PC-9 (cell line): ENCODE results near the gene SNU13.

Source experiments
- EZH2 ChIP-seq: fragments of 200-600 bp; sonication (generic); IDR thresholded peaks from 2 replicates; pipeline ENCODE4 v1.8.0; 2017; ENCODE audit warnings: antibody characterized with exemption, low read depth
- TF ChIP-seq, protein P1 (sequence below): fragments of 200-600 bp; sonication (generic); conservative IDR thresholded peaks from 2 replicates; pipeline ENCODE4 v1.6.1; 2017; ENCODE audit warnings: mixed run types, antibody characterized with exemption, mild to moderate bottlenecking, moderate library complexity

DNA sequence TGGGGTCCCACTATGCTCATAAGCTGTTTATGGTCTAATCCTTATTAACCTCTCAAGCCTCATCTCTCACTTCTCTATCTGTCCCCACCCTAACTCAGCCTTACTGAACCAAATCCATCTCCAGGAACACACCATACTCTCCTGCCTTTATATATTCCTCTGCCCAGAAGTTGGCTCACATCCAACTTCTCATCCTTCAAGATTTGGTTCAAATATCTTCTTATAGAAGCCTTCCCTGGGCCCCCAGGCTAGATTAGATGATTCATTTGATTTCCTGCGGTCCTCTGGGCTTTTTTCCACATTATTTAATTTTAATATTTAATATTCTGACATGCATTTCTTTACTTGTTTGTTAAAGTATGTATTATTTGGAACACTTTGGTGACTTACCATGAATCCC, 33.8 kb upstream of the SNU13 start:
- TF ChIP-seq, protein P1, sequence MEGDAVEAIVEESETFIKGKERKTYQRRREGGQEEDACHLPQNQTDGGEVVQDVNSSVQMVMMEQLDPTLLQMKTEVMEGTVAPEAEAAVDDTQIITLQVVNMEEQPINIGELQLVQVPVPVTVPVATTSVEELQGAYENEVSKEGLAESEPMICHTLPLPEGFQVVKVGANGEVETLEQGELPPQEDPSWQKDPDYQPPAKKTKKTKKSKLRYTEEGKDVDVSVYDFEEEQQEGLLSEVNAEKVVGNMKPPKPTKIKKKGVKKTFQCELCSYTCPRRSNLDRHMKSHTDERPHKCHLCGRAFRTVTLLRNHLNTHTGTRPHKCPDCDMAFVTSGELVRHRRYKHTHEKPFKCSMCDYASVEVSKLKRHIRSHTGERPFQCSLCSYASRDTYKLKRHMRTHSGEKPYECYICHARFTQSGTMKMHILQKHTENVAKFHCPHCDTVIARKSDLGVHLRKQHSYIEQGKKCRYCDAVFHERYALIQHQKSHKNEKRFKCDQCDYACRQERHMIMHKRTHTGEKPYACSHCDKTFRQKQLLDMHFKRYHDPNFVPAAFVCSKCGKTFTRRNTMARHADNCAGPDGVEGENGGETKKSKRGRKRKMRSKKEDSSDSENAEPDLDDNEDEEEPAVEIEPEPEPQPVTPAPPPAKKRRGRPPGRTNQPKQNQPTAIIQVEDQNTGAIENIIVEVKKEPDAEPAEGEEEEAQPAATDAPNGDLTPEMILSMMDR, result no peak
- no peak for TF ChIP-seq EZH2
